GM12864 (cell line): ENCODE data around the gene ARHGEF10L.

Experiments used
- DNase-seq: peaks from one replicate; pipeline ENCODE4 v3.0.0-alpha.2; 2011; ENCODE audit warnings: low read depth
- H3K4me3 ChIP-seq: 2 replicates; pipeline ENCODE4 v1.5.1; 2011; ENCODE audit warnings: mild to moderate bottlenecking, low read depth, low read length, control low read depth
- TF ChIP-seq, protein P1 (sequence below): IDR thresholded peaks from 2 replicates; pipeline ENCODE4 v1.5.1; 2011; ENCODE audit warnings: low read depth, mild to moderate bottlenecking, moderate library complexity, low read length, control low read depth, inconsistent platforms; ENCODE audit errors: missing control alignments

Gene ARHGEF10L

GRCh38 chr1:17664322-17664721 is 124.8 kb downstream of the ARHGEF10L start:
- no peak overlapping the region for H3K4me3 ChIP-seq
- no peak for DNase-seq
- TF ChIP-seq, protein P1, sequence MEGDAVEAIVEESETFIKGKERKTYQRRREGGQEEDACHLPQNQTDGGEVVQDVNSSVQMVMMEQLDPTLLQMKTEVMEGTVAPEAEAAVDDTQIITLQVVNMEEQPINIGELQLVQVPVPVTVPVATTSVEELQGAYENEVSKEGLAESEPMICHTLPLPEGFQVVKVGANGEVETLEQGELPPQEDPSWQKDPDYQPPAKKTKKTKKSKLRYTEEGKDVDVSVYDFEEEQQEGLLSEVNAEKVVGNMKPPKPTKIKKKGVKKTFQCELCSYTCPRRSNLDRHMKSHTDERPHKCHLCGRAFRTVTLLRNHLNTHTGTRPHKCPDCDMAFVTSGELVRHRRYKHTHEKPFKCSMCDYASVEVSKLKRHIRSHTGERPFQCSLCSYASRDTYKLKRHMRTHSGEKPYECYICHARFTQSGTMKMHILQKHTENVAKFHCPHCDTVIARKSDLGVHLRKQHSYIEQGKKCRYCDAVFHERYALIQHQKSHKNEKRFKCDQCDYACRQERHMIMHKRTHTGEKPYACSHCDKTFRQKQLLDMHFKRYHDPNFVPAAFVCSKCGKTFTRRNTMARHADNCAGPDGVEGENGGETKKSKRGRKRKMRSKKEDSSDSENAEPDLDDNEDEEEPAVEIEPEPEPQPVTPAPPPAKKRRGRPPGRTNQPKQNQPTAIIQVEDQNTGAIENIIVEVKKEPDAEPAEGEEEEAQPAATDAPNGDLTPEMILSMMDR = no peak

DNA sequence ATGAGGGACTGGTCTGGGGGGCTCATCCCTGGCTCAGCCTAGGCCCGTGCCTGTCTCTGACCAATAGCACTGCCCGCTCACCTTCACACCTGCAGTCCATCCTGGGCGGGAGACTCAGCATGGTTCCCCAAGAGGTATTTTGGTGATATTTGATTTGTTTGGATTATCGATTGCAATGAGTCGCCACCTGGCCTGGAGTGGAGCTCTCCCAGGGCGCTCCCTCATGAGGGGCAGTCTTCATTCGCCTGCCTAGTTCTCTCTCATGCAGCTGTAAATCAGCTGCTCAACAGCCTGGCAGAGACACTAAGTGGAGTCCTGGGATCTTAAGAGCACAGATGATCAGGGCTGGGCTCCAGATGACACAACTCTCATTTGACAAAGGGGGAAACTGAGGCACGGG is 125.6 kb downstream of the ARHGEF10L start:
- H3K4me3 ChIP-seq = no peak overlapping the region
- DNase-seq = no peak
- TF ChIP-seq, protein P1 = no peak

GRCh38 chr1:17665950-17666720 is 126.6 kb downstream of the ARHGEF10L start:
- no peak overlapping the region for H3K4me3 ChIP-seq
- DNase-seq = no peak
- TF ChIP-seq, protein P1 = no peak

GRCh38 chr1:17667641-17668040 is 128.1 kb downstream of the ARHGEF10L start:
- TF ChIP-seq, protein P1 = no peak
- no peak for DNase-seq

DNA sequence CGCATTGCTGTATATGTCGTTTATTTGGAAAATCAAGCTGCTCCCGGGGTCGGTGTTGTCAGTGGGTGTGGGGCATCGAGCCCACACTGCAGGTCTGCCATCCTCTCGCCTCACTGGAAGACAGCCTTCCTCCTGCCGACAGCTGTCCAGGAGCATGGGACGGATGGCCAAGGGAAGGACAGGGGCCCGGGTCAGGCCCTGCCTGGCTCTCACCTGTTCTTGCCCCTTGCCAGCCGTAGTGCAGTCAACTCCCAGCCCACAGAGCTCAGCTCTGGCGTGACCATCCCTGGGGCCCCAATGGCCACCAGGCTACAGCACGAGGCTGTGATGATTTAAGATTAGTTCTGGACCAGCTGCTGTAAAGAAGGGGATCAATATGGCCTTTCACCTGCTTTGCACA is 128.7 kb downstream of the ARHGEF10L start:
- DNase-seq = no peak
- no peak overlapping the region for H3K4me3 ChIP-seq
- TF ChIP-seq, protein P1 = no peak

More at GRCh38 chr1:17667641-17668040, 128.1 kb downstream of the ARHGEF10L start:
- no peak overlapping the region for H3K4me3 ChIP-seq

GRCh38 chr1:17668624-17669175 is 129.2 kb downstream of the ARHGEF10L start:
- TF ChIP-seq, protein P1 = no peak
- H3K4me3 ChIP-seq = no peak overlapping the region
- no peak for DNase-seq
